GM03348 (cell line): ENCODE measurements around the gene CLASP1.
"Not testable (repeated sequence)": the region's sequence is repeated elsewhere in the genome, so short reads cannot be mapped to it uniquely, and the experiment has no call there.

Experiments
- DNase-seq: peaks from one replicate; pipeline ENCODE4 v3.0.0; 2012; ENCODE audit warnings: low spot score

The CLASP1 gene

GRCh38 chr2:121502246-121502645 is 147.0 kb downstream of the CLASP1 start:
- DNase-seq = peak; percentile 41

GRCh38 chr2:121501554-121501953 is 147.7 kb downstream of the CLASP1 start:
- DNase-seq = no peak

GRCh38 chr2:121501031-121501430 is 148.2 kb downstream of the CLASP1 start:
- DNase-seq = peak; percentile 63

- DNase-seq = no peak
Measured at GRCh38 chr2:121498731-121499130, 150.5 kb downstream of the CLASP1 start.

GRCh38 chr2:121492409-121492808 is 156.9 kb downstream of the CLASP1 start:
- no peak for DNase-seq

- DNase-seq = no peak
Measured at GRCh38 chr2:121491518-121491917, 157.7 kb downstream of the CLASP1 start.

- no peak for DNase-seq
Measured at GRCh38 chr2:121490584-121491133, 158.6 kb downstream of the CLASP1 start.

- peak; percentile 54 for DNase-seq
Measured at GRCh38 chr2:121489911-121490583, 159.2 kb downstream of the CLASP1 start.

GRCh38 chr2:121489284-121489683 is 160.0 kb downstream of the CLASP1 start:
- DNase-seq = no peak

- DNase-seq = no peak
Measured at GRCh38 chr2:121486191-121486790, 163.0 kb downstream of the CLASP1 start.

GRCh38 chr2:121485039-121485438 is 164.2 kb downstream of the CLASP1 start:
- DNase-seq = peak; percentile 77

- DNase-seq = no peak
Measured at GRCh38 chr2:121483846-121484245, 165.4 kb downstream of the CLASP1 start.

- DNase-seq = no peak
Measured at GRCh38 chr2:121483021-121483420, 166.2 kb downstream of the CLASP1 start.

- DNase-seq = peak; percentile 64
Measured at GRCh38 chr2:121480826-121481225, 168.4 kb downstream of the CLASP1 start.

GRCh38 chr2:121479882-121480522 is 169.3 kb downstream of the CLASP1 start:
- peak; percentile 67 for DNase-seq

- peak; percentile 23 for DNase-seq
Measured at GRCh38 chr2:121478996-121479745, 170.1 kb downstream of the CLASP1 start.

GRCh38 chr2:121478358-121478995 is 170.8 kb downstream of the CLASP1 start:
- DNase-seq = not testable (repeated sequence)

- DNase-seq = no peak
Measured at GRCh38 chr2:121476684-121477083, 172.6 kb downstream of the CLASP1 start.

- peak; percentile 15 for DNase-seq
Measured at GRCh38 chr2:121475811-121476571, 173.3 kb downstream of the CLASP1 start.

- no peak for DNase-seq
Measured at GRCh38 chr2:121473512-121473911, 175.8 kb downstream of the CLASP1 start.

GRCh38 chr2:121472470-121472993 is 176.7 kb downstream of the CLASP1 start:
- no peak for DNase-seq
